Ovary (tissue), 3 donors: Measurements from ENCODE around the gene BBS1.

Experiments
- EP300 ChIP-seq: sonication (generic); formaldehyde crosslinking; IDR thresholded peaks from one replicate; pipeline ENCODE4 v1.6.1; 2017; ENCODE audit warnings: antibody characterized with exemption
- POLR2A ChIP-seq: fragments of 450-650 bp; IDR thresholded peaks from one replicate; pipeline ENCODE4 v1.6.1; 2017; ENCODE audit warnings: antibody characterized with exemption, mild to moderate bottlenecking, moderate library complexity
- TF ChIP-seq, protein P1 (sequence below), 3 donors: fragments of 450-650 bp in 2 of 3; fragments of 200-600 bp in 1 of 3; IDR thresholded peaks; one replicate each; pipeline versions ENCODE4 v1.5.1 to v1.8.0; 2016 to 2022; ENCODE audit warnings: antibody characterized with exemption in 3 of 3, mild to moderate bottlenecking in 1 of 3
- donor health status: DM: no; HTN: no; CAD: no.

- TF ChIP-seq, protein P1, sequence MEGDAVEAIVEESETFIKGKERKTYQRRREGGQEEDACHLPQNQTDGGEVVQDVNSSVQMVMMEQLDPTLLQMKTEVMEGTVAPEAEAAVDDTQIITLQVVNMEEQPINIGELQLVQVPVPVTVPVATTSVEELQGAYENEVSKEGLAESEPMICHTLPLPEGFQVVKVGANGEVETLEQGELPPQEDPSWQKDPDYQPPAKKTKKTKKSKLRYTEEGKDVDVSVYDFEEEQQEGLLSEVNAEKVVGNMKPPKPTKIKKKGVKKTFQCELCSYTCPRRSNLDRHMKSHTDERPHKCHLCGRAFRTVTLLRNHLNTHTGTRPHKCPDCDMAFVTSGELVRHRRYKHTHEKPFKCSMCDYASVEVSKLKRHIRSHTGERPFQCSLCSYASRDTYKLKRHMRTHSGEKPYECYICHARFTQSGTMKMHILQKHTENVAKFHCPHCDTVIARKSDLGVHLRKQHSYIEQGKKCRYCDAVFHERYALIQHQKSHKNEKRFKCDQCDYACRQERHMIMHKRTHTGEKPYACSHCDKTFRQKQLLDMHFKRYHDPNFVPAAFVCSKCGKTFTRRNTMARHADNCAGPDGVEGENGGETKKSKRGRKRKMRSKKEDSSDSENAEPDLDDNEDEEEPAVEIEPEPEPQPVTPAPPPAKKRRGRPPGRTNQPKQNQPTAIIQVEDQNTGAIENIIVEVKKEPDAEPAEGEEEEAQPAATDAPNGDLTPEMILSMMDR (IDR thresholded peaks at IDR 0.05) = no peak
- TF ChIP-seq EP300 (no peak), POLR2A (no peak)
These were observed 22.3 kb downstream of the BBS1 start for GRCh38 chr11:66532784-66533183.
